ENCODE results near the gene H6PD.

Gene H6PD

GRCh38 chr1:9241891-9242290 lies 7.3 kb downstream of the H6PD start:
- DNase-seq (ENCODE audit: low read depth), result no peak

GRCh38 chr1:9242338-9242969 lies 7.9 kb downstream of the H6PD start:
- no peak for DNase-seq (ENCODE audit: low read depth)

GRCh38 chr1:9243066-9243739 lies 8.6 kb downstream of the H6PD start:
- DNase-seq (ENCODE audit: low read depth), result no peak

GRCh38 chr1:9244501-9245229 lies 10.1 kb downstream of the H6PD start:
- no peak for DNase-seq (ENCODE audit: low read depth)

- no peak for DNase-seq (ENCODE audit: low read depth)
Observed at GRCh38 chr1:9245230-9245619, 10.7 kb downstream of the H6PD start.

DNA sequence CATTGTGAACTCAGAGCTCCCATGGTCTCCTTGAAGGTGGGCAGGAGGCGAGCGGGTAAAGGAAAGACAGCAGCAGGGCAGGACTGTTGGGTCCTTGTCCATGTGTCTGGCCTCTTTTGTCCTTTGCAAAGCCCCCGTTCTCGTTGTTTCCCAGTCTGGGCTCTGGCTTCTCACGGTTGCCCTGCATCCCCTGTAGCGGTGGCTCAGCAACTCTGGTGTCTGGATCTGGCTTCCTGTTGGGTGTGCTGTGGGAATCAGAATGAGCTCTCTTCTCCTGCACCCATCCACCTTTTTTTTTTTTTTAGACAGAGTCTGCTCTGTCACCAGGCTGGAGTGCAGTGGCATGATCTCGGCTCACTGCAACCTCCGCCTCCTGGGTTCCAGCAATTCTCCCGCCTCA lies 11.1 kb downstream of the H6PD start:
- no peak for DNase-seq (ENCODE audit: low read depth)

GRCh38 chr1:9246215-9246614 lies 11.6 kb downstream of the H6PD start:
- DNase-seq (ENCODE audit: low read depth), result no peak

GRCh38 chr1:9246841-9247785 lies 12.5 kb downstream of the H6PD start:
- no peak for DNase-seq (ENCODE audit: low read depth)

DNA sequence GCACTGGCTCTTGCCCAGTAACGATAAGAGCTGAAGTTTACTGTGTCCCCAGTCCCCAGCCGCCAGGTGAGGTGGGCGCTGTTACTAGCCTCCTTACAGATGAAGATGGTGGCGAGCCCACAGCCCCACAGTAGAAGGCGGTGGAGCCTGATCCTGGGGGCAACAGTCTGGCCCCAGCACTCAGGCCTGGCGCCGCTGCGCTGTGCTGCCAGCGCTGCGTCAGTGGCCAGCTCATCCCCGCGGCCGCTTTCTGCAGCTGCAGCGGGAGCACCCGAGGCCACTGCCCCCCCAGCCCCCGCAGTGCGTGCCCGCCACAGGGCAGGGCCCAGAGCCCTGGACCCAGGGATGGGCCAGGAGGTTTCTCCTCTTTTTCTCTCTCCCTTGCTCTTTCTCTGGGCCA lies 13.3 kb downstream of the H6PD start:
- DNase-seq (ENCODE audit: low read depth), result no peak

DNA sequence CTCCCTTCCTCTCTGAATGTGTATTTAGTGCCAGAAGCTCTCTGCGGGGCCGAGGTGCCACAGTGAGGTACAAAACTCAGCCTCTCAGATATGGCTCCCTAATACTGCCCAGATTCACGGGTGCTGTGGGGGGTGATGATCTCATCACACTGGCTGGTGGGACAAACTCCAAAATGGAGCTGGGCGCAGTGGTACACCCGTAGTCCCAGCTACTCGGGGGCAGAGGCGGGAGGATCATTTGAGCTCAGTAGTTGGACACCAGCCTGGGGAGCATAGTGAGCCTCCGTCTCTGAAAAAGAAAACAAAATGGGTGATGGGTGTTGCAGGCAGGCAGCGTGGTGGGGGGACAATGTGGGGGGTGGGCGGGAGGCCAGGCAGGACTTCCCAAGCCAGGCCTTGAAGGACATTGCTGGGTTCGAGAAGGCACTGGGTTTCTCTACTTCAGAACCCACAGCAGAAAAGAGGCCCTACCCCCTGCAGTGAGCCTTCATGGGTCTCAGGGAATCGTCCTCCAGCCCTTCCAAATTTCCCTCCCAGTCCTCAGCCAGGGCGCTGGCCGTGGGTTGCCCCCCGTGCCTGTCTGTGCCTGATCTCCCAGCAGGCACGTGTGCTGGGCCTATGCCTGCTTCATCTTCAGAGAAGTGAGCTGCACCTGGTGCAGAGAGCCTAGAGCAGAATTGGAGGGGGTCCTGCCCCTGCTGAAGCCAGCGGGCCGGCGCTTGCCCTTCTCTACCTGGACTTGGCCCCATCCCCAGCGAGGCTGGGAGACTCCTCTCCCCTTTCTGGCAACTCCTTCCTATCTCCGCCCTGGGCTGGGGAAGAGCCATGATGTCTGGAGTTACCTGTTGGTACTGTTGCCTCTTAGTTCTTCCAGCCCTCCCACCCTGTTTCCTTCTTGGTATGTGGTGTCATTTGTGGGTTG lies 14.0 kb downstream of the H6PD start:
- DNase-seq (ENCODE audit: low read depth), result no peak

- DNase-seq (ENCODE audit: low read depth), result no peak
Observed at GRCh38 chr1:9249263-9249533, 14.6 kb downstream of the H6PD start.

DNA sequence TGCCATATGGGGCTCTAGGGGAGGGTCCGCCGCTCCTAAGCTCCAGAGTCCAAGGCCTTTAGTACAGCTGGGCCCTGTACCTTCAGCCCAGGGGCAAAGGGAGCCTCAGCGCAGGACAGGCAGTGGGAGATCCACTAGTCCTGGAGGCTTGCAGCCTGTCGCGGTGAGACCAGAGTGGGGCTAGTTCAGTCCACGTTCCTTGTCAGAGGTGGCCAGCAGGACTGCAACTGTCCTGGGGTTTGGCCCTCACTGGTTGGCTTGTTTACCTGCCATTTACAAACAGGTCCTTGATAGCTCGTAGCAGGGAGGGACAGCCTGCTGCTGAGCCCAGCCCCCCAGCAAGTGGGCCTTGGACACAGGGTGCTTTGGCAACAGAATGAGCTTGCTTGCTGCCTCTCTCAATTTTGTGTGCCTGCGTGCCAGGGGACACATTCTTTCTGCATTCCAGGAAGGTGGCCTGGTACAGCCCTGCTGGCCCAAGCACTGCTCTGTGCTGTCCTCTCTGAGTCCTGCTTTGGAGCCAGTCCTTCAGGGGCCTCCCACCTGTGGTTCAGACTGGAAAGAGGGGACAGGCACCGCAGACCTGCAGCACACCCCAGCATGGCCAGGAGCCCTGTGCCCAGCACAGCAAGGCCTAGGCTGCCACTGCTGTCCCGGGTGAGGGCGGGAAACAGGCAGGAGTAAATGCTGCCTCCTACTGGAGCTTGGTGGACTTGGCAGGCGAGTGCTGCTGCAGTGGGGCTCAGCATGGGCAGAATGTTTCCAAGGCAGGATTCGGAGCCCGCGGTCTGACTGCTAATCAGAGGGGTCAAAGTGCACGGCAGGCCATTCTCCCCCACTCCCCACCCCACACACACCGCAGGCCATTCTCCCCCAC lies 15.2 kb downstream of the H6PD start:
- no peak for DNase-seq (ENCODE audit: low read depth)

GRCh38 chr1:9250411-9251381 lies 16.1 kb downstream of the H6PD start:
- DNase-seq (ENCODE audit: low read depth), result no peak

DNA sequence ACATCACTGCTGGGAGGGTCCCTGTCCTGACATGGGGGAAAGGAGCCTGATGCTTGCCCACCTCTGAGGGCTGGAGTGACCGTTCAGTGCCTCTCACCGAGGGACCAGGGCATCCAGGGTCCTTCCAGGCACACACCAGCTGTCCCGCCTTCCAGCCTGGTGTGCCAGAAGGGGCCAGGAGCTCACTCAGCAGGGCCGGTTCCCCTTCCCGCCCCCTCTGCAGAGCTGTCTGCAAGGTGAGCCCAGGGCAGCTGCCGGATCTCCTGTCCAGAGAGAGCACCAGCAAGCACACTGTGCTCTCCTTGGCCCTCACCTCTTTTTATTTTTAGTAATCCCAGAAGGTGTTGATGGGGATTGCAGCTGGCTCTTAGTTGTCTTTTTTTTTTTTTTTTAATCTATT lies 16.9 kb downstream of the H6PD start:
- no peak for DNase-seq (ENCODE audit: low read depth)

DNA sequence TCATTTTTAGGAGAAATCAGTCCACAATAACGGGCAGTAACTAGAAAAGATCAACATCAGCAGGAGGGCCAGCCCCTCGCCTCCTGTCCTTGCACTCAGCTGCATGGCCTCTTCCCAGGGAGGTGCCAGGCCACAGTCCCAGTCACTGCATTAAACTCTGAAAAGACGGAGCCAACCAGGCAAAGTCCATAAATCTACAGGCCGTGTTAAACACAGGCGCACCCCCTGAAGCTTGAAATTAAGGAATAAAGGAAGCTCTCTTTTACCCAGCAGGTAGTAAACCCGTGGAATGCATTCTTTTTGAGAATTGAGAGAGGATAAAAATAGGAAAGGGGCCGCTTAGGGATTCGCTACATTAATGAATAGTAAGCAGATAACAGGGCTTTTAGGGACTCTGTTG lies 18.4 kb downstream of the H6PD start:
- no peak for DNase-seq (ENCODE audit: low read depth)

DNA sequence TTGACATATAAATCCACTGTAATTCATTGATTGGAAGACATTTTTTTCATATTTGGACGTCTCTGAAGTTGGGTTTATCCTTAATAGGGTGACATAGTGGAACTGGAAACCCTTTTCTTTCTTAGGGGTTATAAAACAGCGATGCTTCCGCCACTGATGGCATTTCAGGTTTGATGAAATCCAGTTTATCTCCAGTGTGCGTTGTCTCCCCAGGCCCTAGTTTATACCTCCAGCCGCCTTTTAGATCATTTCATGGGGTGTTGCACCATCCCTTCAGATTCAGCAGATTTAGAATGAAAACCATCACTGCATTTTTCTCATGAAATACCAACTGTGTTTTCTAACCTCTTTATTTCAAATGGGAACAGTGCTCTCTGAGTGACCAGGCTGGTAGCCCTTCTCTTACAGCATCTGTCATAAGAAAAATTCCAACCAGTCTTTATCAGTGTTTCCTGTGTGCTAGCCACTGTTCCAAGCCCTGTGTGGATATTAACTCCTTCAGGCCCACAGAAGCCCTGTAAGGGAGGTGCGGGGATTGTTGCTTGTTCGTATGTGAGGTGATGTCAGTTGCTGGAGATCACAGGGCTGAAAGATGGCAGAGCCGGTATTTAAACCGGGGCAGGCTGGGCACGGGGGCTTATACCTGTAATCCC lies 19.0 kb downstream of the H6PD start:
- no peak for DNase-seq (ENCODE audit: low read depth)

- DNase-seq (ENCODE audit: low read depth), result no peak
Observed at GRCh38 chr1:9256332-9256731, 21.8 kb downstream of the H6PD start.

- no peak for DNase-seq (ENCODE audit: low read depth)
Observed at GRCh38 chr1:9257851-9258250, 23.3 kb downstream of the H6PD start.

DNA sequence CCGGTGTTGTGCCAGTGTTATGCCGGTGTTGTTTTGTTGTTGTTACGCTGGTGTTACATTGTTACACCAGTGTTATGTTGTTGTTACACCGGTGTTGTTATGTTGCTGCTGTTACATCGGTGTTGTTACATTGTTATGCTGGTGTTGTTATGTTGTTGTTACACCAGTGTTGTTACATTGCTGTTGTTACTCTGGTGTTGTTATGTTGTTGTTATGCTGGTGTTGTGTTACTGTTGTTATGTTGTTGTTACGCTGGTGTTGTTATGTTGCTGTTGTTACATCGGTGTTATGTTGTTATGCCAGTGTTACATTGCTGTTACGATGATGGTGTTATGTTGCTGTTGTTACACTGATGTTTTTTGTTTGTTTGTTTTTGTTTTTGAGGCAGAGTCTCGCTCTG lies 24.1 kb downstream of the H6PD start:
- DNase-seq (ENCODE audit: low read depth), result no peak
